A673 (cell line): ENCODE measurements around the gene GRIK1. TPM values are rescaled to one million over a fixed set of nuclear protein-coding genes. Genes with fewer than 3 reads are reported as not detected.

ENCODE experiments used
- BruUV-seq: library from RNA; stranded (reverse); fragments of 400-500 nt; replicated peaks from 2 replicates; lab custom pipeline; 2021; lab: Mats Ljungman, UMichigan
- CTCF ChIA-PET: fragments of 300-600 bp; sonication (Branson Sonifier 250); formaldehyde crosslinking; loops from one replicate; lab custom pipeline; 2022; ENCODE audit warnings: antibody characterized with exemption; lab: Charles Lee
- POLR2A ChIA-PET: fragments of 300-600 bp; sonication (Branson Sonifier 250); formaldehyde crosslinking; loops from one replicate; lab custom pipeline; 2022; ENCODE audit warnings: antibody characterized with exemption; ENCODE audit not compliant: low non-redundant PET; lab: Charles Lee
- DNase-seq: peaks from one replicate; pipeline ENCODE4 v3.0.0-alpha.2; 2015; ENCODE audit warnings: low spot score
- H3K27ac ChIP-seq: fragments of 200-600 bp; sonication (generic); 2 replicates; pipeline ENCODE4 v1.5.1; 2016; ENCODE audit warnings: mixed run types, low read depth, mild to moderate bottlenecking, mixed read lengths, antibody characterized with exemption, low read length; ENCODE audit not compliant: poor library complexity, severe bottlenecking
- H3K27me3 ChIP-seq: fragments of 200-600 bp; sonication (generic); replicated peaks from 2 replicates; pipeline ENCODE4 v1.6.1; 2017; ENCODE audit warnings: mixed run types, low read depth, mild to moderate bottlenecking, mixed read lengths, antibody characterized with exemption, low read length; ENCODE audit not compliant: insufficient read depth, poor library complexity
- H3K36me3 ChIP-seq: fragments of 200-600 bp; sonication (generic); 2 replicates; pipeline ENCODE4 v1.6.1; 2016; ENCODE audit warnings: mixed run types, mild to moderate bottlenecking, mixed read lengths, antibody characterized with exemption, low read length; ENCODE audit not compliant: insufficient read depth, poor library complexity, severe bottlenecking
- H3K4me1 ChIP-seq: fragments of 200-600 bp; sonication (generic); 2 replicates; pipeline ENCODE4 v1.6.1; 2017; ENCODE audit warnings: mixed run types, mild to moderate bottlenecking, mixed read lengths, antibody characterized with exemption, low read length; ENCODE audit not compliant: insufficient read depth, poor library complexity, severe bottlenecking
- H3K4me3 ChIP-seq: fragments of 200-600 bp; sonication (generic); 2 replicates; pipeline ENCODE4 v1.5.1; 2016; ENCODE audit warnings: low read depth, mixed run types, mild to moderate bottlenecking, mixed read lengths, low read length; ENCODE audit not compliant: poor library complexity, severe bottlenecking
- H3K9me3 ChIP-seq: fragments of 200-600 bp; sonication (generic); 2 replicates; pipeline ENCODE4 v1.6.1; 2016; ENCODE audit warnings: mixed run types, low read depth, mild to moderate bottlenecking, mixed read lengths, antibody characterized with exemption, low read length; ENCODE audit not compliant: poor library complexity, severe bottlenecking
- CTCF ChIP-seq: fragments of 300-800, 200-600 bp; sonication (generic); conservative IDR thresholded peaks from 2 replicates; pipeline ENCODE4 v1.5.1; 2017; ENCODE audit warnings: low read depth, mild to moderate bottlenecking, antibody characterized with exemption, low read length, moderate library complexity, mixed read lengths
- EZH2 ChIP-seq: fragments of 200-600 bp; sonication (generic); IDR thresholded peaks from 2 replicates; pipeline ENCODE4 v1.6.1; 2017; ENCODE audit warnings: borderline replicate concordance, low read depth, mild to moderate bottlenecking, mixed read lengths, antibody characterized with exemption, low read length; ENCODE audit not compliant: poor library complexity, severe bottlenecking
- intact Hi-C: fragments of 100-400 bp; cut with micrococcal nuclease; formaldehyde crosslinking; loops from one replicate; pipeline ENCODE4 v1.10.0; 2022; ENCODE audit not compliant: unreplicated experiment
- total RNA-seq: library from RNA; stranded (reverse); gene quantifications from 2 replicates; pipeline ENCODE4 v1.2.3, GENCODE V29; 2021

GRIK1 gene
- total RNA-seq, 1 experiment from 2014 or later = 0.67 TPM

- no TSS peak for BruUV-seq
- intact Hi-C loops = no loop called here
- ChIA-PET POLR2A (no interaction called here), CTCF (no interaction called here)
- peak overlapping the region; percentile 48 for H3K4me3 ChIP-seq
- peaks cover 53% of the 10 kb centered on the region for H3K27me3 ChIP-seq
- H3K36me3 ChIP-seq = no peaks in the 10 kb centered on the region
- TF ChIP-seq EZH2 (no peak), CTCF (no peak)
- no peaks in the 10 kb centered on the region for H3K9me3 ChIP-seq
- peaks cover 5% of the 10 kb centered on the region for H3K4me1 ChIP-seq
- DNase-seq = no peak
- no peak overlapping the region for H3K27ac ChIP-seq
Observed at GRCh38 chr21:29938776-29939103, 1.1 kb downstream of the GRIK1 start.

- ChIA-PET POLR2A (no interaction called here), CTCF (no interaction called here)
- intact Hi-C loops = no loop called here
- DNase-seq = no peak
- Histone ChIP-seq H3K36me3 (no peaks in the 10 kb centered on the region), H3K4me3 (no peak overlapping the region), H3K27ac (no peak overlapping the region), H3K4me1 (no peaks in the 10 kb centered on the region), H3K27me3 (peaks cover 34% of the 10 kb centered on the region), H3K9me3 (no peaks in the 10 kb centered on the region)
- TF ChIP-seq CTCF (no peak), EZH2 (no peak)
- no TSS peak for BruUV-seq
Observed at GRCh38 chr21:29933088-29933487, 6.7 kb downstream of the GRIK1 start.

- no peak overlapping the region for H3K27ac ChIP-seq
- CTCF ChIA-PET = no interaction called here
- H3K9me3 ChIP-seq = no peaks in the 10 kb centered on the region
- POLR2A ChIA-PET = no interaction called here
- H3K4me1 ChIP-seq = no peaks in the 10 kb centered on the region
- H3K27me3 ChIP-seq = peaks cover 11% of the 10 kb centered on the region
- no peaks in the 10 kb centered on the region for H3K36me3 ChIP-seq
- DNase-seq = no peak
- no peak for TF ChIP-seq EZH2
- no peak for TF ChIP-seq CTCF
- intact Hi-C loops = no loop called here
- no peak overlapping the region for H3K4me3 ChIP-seq
- no TSS peak for BruUV-seq
Observed at GRCh38 chr21:29928537-29928936, 11.3 kb downstream of the GRIK1 start.
